Dendritic cell treated with granulocyte-macrophage colony-stimulating factor and Interleukin-4, amounts not matched to agents 40 ng/mL and 50 ng/mL, for 4 days (primary cell): ENCODE results near the gene WNK2.
"Not testable (repeated sequence)": the region's sequence is repeated elsewhere in the genome, so short reads cannot be mapped to it uniquely, and the experiment has no call there.

ENCODE experiments used
- H3K27ac Mint-ChIP-seq: one replicate; pipeline ENCODE4 v1.8.0; 2022; ENCODE audit warnings: mild to moderate bottlenecking, mixed read lengths
- H3K27me3 Mint-ChIP-seq: one replicate; pipeline ENCODE4 v1.8.0; 2022; ENCODE audit warnings: mild to moderate bottlenecking, mixed read lengths
- H3K36me3 Mint-ChIP-seq: one replicate; pipeline ENCODE4 v1.8.0; 2022; ENCODE audit warnings: low read depth, mixed read lengths
- H3K4me1 Mint-ChIP-seq: one replicate; pipeline ENCODE4 v1.8.0; 2022; ENCODE audit warnings: low read depth, mixed read lengths
- H3K4me3 Mint-ChIP-seq: one replicate; pipeline ENCODE4 v1.8.0; 2022; ENCODE audit warnings: mild to moderate bottlenecking, moderate library complexity, mixed read lengths
- H3K9me3 Mint-ChIP-seq: one replicate; pipeline ENCODE4 v1.8.0; 2022; ENCODE audit warnings: mixed read lengths
- intact Hi-C: fragments of 100-400 bp; cut with micrococcal nuclease; formaldehyde crosslinking; loops from one replicate; pipeline ENCODE4 v1.15.0; 2022

The WNK2 gene

DNA sequence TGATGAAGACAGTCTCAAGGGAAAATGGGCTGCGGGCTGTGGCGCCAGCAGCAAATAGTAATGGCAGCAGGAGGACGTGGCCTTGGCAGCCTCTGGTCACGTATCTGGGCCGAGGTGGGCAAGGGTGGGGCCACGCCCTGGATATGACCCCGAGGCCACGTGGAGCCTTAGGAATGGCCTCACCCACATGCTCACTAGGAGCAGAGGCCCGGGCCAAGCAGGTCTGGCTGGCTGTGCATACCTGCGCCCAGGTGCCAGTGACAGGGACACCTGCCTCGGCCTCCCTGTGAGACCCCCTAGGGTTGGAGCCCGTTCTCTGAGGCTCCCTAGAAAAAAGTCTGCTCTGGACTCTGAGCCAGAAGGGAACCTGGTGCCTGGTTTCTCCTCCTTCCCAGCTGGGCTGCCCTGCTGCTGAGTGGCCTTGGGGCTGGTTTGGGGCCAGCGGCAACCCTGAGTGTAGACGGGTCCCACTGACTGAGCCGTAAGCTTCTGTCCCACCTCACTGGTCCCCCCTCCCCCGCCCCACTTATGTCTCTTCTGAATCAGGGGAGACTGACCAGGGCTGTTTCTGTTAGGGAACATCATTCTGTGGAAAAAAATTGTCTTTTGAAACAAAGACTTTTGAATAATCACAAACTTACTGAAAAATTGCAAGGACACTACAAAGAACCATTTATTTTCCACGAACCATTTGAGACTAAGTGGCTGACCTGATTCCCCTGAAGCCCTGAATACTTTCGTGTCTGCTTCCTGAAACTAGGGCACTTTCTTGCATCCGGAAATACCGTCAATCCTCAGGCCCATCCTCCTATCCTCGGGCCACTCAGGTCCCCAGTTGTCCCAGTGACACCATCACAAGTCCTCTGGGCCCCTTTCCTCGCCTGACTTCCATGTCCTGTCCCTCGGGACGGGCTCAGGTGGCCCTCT is 60.8 kb downstream of the WNK2 start:
- no peak overlapping the region for H3K27ac Mint-ChIP-seq
- H3K4me1 Mint-ChIP-seq, result no peaks in the 10 kb centered on the region
- intact Hi-C loops, result no loop called here
- H3K36me3 Mint-ChIP-seq, result no peaks in the 10 kb centered on the region
- no peak overlapping the region for H3K4me3 Mint-ChIP-seq
- H3K27me3 Mint-ChIP-seq, result peaks cover 61% of the 10 kb centered on the region
- no peaks in the 10 kb centered on the region for H3K9me3 Mint-ChIP-seq

DNA sequence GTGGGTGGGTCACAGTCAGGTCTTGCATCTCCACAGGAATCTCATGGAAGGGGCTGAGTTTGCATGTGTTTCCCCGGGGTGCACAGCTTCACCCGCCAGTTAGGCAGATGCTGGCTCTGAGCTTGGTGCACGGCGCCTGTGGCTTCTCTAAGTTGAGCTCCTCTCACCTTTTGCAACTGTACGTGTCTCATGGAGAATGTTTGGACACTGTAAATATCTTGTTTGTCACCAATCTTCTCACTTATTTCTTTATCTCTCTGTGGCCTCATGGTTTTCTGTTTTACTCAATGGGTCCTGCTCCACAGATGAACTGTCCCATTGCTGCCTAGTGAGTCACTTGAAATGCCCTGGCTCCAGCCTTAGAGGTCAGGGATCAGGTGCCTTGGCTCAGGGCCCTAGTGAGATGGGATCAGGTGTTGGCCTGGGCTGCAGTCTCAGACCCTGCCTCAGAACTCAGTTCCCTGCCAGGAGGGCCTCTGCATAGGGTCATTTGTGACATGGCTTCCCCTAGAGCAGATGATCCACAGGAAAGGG is 61.6 kb downstream of the WNK2 start:
- Mint-ChIP-seq H3K27ac (no peak overlapping the region), H3K36me3 (no peaks in the 10 kb centered on the region), H3K4me3 (no peak overlapping the region), H3K27me3 (peaks cover 54% of the 10 kb centered on the region), H3K9me3 (no peaks in the 10 kb centered on the region), H3K4me1 (no peaks in the 10 kb centered on the region)
- intact Hi-C loops, result no loop called here

DNA sequence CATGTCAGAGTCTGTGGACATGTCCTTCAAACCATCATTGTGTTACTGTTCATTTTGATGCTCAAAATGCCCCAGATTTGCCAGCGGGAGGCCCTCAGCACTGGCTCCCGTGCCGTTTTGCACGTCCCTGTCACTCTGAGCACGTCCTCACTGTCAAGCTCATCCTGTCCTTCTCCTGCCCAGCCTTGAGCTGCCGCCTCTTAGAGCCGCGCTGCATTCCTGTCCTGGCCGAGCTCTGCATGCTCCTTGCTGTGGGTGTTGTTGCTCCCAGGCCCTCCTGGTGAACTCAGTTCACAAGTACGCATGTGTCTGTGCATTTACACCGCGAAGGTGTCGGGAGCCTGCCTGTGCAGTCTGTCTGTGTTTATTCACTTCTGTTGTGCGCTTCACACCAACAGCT is 62.2 kb downstream of the WNK2 start:
- no peak overlapping the region for H3K4me3 Mint-ChIP-seq
- H3K27ac Mint-ChIP-seq, result no peak overlapping the region
- intact Hi-C loops, result no loop called here
- no peaks in the 10 kb centered on the region for H3K9me3 Mint-ChIP-seq
- H3K36me3 Mint-ChIP-seq, result no peaks in the 10 kb centered on the region
- H3K4me1 Mint-ChIP-seq, result no peaks in the 10 kb centered on the region
- peaks cover 50% of the 10 kb centered on the region for H3K27me3 Mint-ChIP-seq

DNA sequence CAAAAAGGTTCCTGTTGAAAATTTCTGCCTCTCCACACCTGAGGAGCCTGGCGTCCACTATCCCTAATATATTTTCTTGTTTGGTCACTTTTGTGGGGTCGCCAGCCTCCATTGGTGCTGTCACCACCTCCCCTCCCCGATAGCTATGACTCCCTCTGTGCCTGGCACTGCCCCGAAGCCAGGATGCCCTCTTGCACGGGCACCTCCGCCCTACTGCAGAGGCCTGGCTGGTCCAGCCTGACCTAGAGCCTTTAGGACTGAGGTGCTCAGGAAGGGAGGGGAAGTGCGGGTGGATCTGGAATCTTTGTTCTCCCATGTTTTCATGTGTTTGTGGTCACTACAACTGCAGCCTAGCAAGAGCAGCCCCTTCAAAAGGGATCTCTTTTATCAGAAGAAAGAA is 62.6 kb downstream of the WNK2 start:
- Mint-ChIP-seq H3K9me3 (no peaks in the 10 kb centered on the region), H3K4me3 (no peak overlapping the region), H3K4me1 (no peaks in the 10 kb centered on the region), H3K27ac (no peak overlapping the region), H3K36me3 (no peaks in the 10 kb centered on the region), H3K27me3 (peaks cover 46% of the 10 kb centered on the region)
- intact Hi-C loops, result no loop called here

DNA sequence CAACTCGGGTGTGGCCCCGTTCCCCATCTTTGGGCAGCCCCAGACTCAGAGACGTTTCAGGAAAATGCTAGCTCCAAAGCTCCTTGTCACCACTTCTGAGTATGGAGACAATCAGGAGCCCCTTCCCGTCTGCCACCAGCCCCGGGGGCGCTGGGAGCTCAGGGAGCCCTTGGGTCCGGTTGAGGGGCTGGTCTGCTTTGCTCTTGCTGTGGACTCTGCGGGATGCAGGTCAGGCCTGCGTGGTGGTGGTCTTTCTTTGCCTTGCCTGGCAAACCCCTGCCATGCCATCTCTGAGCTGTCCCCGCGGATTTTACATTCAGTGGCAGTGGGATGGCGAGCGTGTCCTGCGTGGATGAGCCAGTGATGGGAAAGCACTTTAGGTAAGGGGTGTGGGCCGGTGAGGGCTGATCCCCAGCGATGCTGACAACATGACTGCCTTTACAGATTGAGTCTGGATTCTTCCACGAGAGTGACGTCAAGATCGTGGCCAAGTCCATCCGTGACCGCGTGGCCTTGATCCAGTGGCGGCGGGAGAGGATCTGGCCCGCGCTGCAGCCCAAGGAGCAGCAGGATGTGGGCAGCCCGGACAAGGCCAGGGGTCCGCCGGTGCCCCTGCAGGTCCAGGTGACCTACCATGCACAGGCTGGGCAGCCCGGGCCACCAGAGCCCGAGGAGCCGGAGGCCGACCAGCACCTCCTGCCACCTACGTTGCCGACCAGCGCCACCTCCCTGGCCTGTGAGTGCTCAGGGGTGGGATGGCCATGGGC is 63.3 kb downstream of the WNK2 start:
- Mint-ChIP-seq H3K27ac (no peak overlapping the region), H3K36me3 (no peaks in the 10 kb centered on the region), H3K4me3 (no peak overlapping the region), H3K27me3 (peaks cover 43% of the 10 kb centered on the region), H3K9me3 (no peaks in the 10 kb centered on the region), H3K4me1 (no peaks in the 10 kb centered on the region)
- intact Hi-C loops, result no loop called here

DNA sequence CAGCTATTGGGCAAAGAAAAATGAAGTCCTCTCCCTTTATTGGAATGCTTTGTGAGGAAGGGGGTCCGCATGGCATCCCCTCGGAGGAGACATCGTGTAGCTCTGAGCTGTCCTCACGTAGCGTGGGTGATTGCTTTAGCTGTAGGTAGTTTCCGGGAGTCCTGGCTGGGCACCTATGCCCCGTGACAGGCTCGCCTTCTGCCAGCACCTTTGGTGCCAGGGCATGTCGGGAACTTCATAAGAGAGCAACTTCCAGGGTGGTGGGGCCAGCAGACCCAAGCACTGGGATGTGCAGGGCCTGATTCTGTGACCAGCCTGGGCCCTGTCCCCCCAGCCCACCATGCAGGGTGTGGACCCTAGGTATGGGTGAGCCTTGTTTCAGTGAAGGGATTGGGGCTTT is 64.0 kb downstream of the WNK2 start:
- no peak overlapping the region for H3K4me3 Mint-ChIP-seq
- H3K27me3 Mint-ChIP-seq, result peaks cover 39% of the 10 kb centered on the region
- H3K36me3 Mint-ChIP-seq, result no peaks in the 10 kb centered on the region
- no peak overlapping the region for H3K27ac Mint-ChIP-seq
- intact Hi-C loops, result no loop called here
- no peaks in the 10 kb centered on the region for H3K4me1 Mint-ChIP-seq
- H3K9me3 Mint-ChIP-seq, result no peaks in the 10 kb centered on the region

DNA sequence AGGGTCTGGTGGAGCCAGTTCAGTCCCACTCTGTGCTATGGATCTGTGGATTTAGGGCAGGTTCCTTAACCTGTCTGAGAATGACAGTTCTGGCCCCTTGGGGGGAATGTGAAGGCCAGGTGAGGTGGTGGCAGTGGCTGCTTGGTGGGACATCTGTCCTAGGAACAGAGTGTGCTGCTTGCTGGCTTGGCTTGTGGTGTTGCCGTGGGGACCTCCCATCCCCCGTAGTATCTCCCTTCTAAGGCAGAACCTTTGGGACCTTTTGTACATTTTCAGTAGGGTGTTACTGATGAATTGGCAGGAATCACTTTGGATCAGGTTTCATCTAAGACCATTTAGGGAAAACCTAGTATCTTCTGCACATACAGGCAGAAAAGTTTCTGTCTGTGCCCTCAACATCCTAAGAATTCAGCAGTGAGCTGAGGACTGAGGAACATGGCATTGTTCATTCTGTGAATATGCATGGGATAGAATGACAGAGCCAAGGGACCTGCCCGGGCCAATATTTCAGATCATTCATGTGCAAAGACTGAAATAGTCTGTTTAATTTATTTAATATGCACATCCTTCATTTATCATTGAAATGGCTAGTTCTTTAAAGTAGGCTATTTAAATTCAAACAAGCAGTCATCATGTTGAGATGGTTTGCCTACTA is 64.6 kb downstream of the WNK2 start:
- intact Hi-C loops, result no loop called here
- no peak overlapping the region for H3K4me3 Mint-ChIP-seq
- peaks cover 34% of the 10 kb centered on the region for H3K27me3 Mint-ChIP-seq
- H3K36me3 Mint-ChIP-seq, result no peaks in the 10 kb centered on the region
- no peaks in the 10 kb centered on the region for H3K4me1 Mint-ChIP-seq
- H3K27ac Mint-ChIP-seq, result no peak overlapping the region
- H3K9me3 Mint-ChIP-seq, result no peaks in the 10 kb centered on the region

DNA sequence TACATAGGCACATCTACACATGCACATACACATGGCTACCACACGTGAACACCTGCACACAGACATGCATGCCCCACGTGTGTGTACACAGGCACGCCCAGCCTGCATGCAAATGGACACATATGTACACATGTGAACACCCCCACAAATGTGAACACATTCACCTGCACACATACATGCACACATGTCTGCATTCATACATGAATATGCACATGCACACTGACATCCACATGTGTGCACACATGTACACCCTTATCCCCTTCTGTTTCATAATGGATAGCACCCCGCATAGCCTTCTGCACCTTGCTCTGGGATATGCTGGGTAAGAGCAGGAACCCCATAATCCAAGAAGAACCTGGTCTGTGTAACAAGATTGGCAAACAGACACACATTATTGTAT is 66.2 kb downstream of the WNK2 start:
- Mint-ChIP-seq H3K4me3 (no peak overlapping the region), H3K27ac (no peak overlapping the region), H3K4me1 (no peaks in the 10 kb centered on the region), H3K27me3 (peaks cover 27% of the 10 kb centered on the region), H3K36me3 (no peaks in the 10 kb centered on the region), H3K9me3 (no peaks in the 10 kb centered on the region)
- intact Hi-C loops, result no loop called here

DNA sequence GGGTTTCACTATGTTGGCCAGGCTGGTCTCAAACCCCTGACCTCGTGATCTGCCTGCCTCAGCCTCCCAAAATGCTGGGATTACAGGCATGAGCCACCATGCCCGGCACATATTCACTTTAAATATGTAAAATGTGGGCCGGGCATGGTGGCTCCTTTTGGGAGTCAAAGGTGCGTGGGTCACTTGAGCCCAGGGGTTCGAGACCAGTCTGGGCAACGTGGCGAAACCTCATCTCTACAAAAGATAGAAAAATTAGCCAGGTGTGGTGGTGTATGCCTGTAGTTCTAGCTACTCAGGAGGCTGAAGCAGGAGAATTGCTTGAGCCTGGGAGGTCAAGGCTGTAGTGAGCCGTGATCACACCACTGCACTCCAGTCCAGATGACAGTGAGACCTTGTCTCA is 67.4 kb downstream of the WNK2 start:
- H3K36me3 Mint-ChIP-seq, H3K27ac Mint-ChIP-seq, H3K4me1 Mint-ChIP-seq, H3K4me3 Mint-ChIP-seq, intact Hi-C loops, H3K9me3 Mint-ChIP-seq: not testable (repeated sequence)
- H3K27me3 Mint-ChIP-seq, result peaks cover 20% of the 10 kb centered on the region

DNA sequence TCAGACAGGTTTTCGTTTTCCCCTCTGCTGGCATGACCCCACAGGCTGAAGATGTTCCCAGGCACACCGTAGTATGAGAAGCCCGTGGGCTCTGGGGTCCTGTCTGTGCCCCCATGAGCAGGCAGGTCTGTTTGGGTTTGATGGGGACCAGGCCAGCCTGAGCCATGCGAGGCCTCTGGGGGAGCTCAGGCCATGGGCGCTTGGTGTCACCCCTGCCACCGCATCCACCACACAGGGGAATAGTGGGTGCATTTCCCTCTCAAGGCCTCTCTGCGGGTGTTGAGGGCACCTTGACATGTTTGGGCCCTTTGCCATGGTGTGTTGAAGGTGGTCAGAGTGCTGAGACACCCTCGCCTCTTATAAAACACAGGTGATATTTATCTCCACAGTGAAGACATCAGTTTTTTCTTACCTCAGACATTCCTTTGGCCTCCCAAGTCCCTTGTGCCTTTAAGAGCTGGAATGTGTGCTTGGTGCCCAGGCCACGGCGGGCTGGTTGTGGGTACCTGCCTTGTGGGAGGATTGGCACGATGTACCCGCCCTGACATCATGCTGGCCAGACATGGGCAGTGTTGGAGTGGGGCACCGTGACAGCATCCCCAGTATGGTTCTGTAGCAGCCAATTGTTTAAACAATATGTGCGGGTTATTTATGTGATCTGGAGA is 68.3 kb downstream of the WNK2 start:
- intact Hi-C loops, result no loop called here
- Mint-ChIP-seq H3K27me3 (peaks cover 13% of the 10 kb centered on the region), H3K4me1 (no peaks in the 10 kb centered on the region), H3K27ac (no peak overlapping the region), H3K36me3 (no peaks in the 10 kb centered on the region), H3K4me3 (no peak overlapping the region), H3K9me3 (no peaks in the 10 kb centered on the region)

DNA sequence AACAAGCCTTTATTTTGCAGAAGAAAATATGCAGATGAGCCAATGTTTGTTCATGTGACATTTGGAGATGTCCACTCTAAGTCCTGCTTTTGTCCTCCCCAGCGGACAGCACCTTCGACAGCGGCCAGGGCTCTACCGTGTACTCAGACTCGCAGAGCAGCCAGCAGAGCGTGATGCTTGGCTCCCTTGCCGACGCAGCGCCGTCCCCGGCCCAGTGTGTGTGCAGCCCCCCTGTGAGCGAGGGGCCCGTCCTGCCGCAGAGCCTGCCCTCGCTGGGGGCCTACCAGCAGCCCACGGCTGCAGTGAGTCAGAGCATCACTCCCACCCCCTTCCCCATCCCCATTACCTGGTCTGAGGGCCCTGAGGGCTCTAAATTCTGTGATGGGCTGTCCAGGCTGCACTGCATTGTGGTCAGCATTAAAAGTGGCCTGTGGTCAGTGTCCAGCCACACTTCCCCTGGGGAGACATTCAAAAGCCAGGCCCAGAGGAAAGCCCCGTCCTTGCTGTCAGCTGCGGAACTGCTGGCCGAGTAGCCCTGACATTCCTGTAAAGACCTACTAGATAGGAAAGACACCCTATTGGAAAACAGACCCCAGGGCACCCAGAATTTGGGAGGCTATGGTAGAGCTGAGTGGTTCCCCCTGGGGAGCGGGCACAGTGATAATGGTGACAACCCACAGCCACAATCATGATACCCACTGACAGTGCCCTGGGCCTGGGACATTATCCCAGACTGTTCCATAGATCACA is 69.0 kb downstream of the WNK2 start:
- Mint-ChIP-seq H3K4me1 (no peaks in the 10 kb centered on the region), H3K36me3 (no peaks in the 10 kb centered on the region), H3K4me3 (no peak overlapping the region), H3K9me3 (no peaks in the 10 kb centered on the region), H3K27ac (no peak overlapping the region), H3K27me3 (peaks cover 8% of the 10 kb centered on the region)
- intact Hi-C loops, result no loop called here

DNA sequence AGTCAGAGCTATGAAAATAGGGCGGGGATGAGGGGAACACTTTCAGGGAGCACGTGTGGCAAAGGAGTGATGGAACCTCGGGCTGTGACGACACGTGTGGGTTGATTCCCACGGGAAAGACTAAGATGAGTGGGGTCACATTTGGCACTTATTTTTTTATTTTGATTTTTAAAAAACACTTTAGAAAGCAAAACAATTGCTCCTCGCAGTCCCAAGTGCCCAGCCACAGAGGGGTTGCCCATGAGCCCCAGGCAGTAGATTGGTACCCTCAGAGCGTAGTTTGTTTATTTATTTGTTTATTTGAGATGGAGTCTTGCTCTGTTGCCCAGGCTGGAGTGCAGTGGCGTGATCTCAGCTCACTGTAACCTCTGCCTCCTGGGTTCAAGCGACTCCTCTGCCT is 69.7 kb downstream of the WNK2 start:
- H3K4me1 Mint-ChIP-seq, result no peaks in the 10 kb centered on the region

DNA sequence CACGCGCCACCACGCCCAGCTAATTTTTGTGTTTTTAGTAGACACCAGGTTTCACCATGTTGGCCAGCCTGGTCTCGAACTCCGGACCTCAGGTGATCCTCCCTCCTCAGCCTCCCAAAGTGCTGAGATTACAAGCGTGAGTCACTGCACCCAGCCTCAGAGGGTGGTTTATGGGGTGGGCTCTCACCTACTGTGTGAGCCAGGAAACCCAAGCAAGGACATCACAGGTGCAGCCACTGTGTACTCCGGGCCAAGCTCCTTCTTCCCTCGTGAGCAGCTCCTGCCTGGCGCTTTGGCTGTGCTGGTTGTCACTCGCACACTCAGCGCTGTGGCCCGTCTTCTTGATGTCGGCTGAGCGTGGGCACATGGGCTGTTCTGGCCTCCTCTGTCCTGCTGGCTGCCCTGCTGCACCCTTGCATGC is 70.1 kb downstream of the WNK2 start:
- no peak overlapping the region for H3K27ac Mint-ChIP-seq
- H3K9me3 Mint-ChIP-seq, result no peaks in the 10 kb centered on the region
- H3K27me3 Mint-ChIP-seq, result peaks cover 6% of the 10 kb centered on the region
- H3K4me1 Mint-ChIP-seq, result no peaks in the 10 kb centered on the region
- intact Hi-C loops, result no loop called here
- H3K4me3 Mint-ChIP-seq, result no peak overlapping the region
- H3K36me3 Mint-ChIP-seq, result no peaks in the 10 kb centered on the region

More for the DNA sequence above, 69.7 kb downstream of the WNK2 start:
- no peak overlapping the region for H3K4me3 Mint-ChIP-seq
- H3K9me3 Mint-ChIP-seq, result no peaks in the 10 kb centered on the region
- no peak overlapping the region for H3K27ac Mint-ChIP-seq
- H3K36me3 Mint-ChIP-seq, result no peaks in the 10 kb centered on the region
- intact Hi-C loops, result no loop called here
- H3K27me3 Mint-ChIP-seq, result peaks cover 6% of the 10 kb centered on the region
